D721Med (cell line): ENCODE results near the gene RAB27B.
A peak's percentile ranks its signal among the peaks of the same experiment; 100 is the strongest.

Experiments
- DNase-seq: peaks from one replicate; pipeline ENCODE4 v3.0.0; 2011; ENCODE audit warnings: low spot score; ENCODE audit not compliant: insufficient read length
- FAIRE-seq: peaks from 2 replicates; lab custom pipeline; 2011; peaks lifted over from hg19 to GRCh38; lab: Jason Lieb, UNC
- CTCF ChIP-seq: IDR thresholded peaks from 2 replicates; pipeline ENCODE4 v1.5.1; 2012; ENCODE audit warnings: mild to moderate bottlenecking, control low read depth; ENCODE audit not compliant: insufficient read depth; ENCODE audit errors: missing control alignments

Gene RAB27B

GRCh38 chr18:54790109-54790508 is 38.2 kb upstream of the RAB27B start:
- DNase-seq (no peak), FAIRE-seq (no peak)
- TF ChIP-seq CTCF, result no peak

- DNase-seq (no peak), FAIRE-seq (no peak)
- TF ChIP-seq CTCF, result no peak
These were observed 36.6 kb upstream of the RAB27B start for GRCh38 chr18:54791657-54792056.

- no peak for DNase-seq
- TF ChIP-seq CTCF, result no peak
- FAIRE-seq, result no peak
These were observed 36.2 kb upstream of the RAB27B start for GRCh38 chr18:54792079-54792478.

- FAIRE-seq (peak; percentile 66), DNase-seq (no peak)
- TF ChIP-seq CTCF, result no peak
These were observed 33.5 kb upstream of the RAB27B start for GRCh38 chr18:54794823-54795222.

- no peak for DNase-seq
- FAIRE-seq, result no peak
- TF ChIP-seq CTCF, result no peak
These were observed 30.1 kb upstream of the RAB27B start for GRCh38 chr18:54798186-54798585.

GRCh38 chr18:54801374-54801773 is 26.9 kb upstream of the RAB27B start:
- DNase-seq, result no peak
- TF ChIP-seq CTCF, result no peak
- FAIRE-seq, result peak; percentile 70

- FAIRE-seq (no peak), DNase-seq (no peak)
- TF ChIP-seq CTCF, result no peak
These were observed 26.1 kb upstream of the RAB27B start for GRCh38 chr18:54802178-54802577.
